Stimulated activated effector memory CD8-positive, alpha-beta T cell treated with anti-CD3 and anti-CD28 coated beads, Interleukin-12 subunit alpha, Interleukin-12 subunit beta, amount 100 ng/mL, for 72 hours (primary cell): ENCODE measurements around the gene FXYD7.

Source experiments
- ATAC-seq: fragments of 150-1000 bp; cut with Tn5 transposase; 2 replicates; pipeline ENCODE4 v1.10.0; 2021
- DNase-seq, 2 donors: peaks; one replicate each; pipeline ENCODE4 v3.0.0; 2021 to 2022; ENCODE audit warnings: low spot score in 2 of 2
- H3K27ac Mint-ChIP-seq: one replicate; pipeline ENCODE4 v1.8.0; 2022; ENCODE audit warnings: mild to moderate bottlenecking, mixed read lengths
- H3K36me3 Mint-ChIP-seq: one replicate; pipeline ENCODE4 v1.8.0; 2022; ENCODE audit warnings: mild to moderate bottlenecking, mixed read lengths
- H3K4me1 Mint-ChIP-seq: one replicate; pipeline ENCODE4 v1.8.0; 2022; ENCODE audit warnings: mixed read lengths
- H3K4me3 Mint-ChIP-seq: one replicate; pipeline ENCODE4 v1.8.0; 2022; ENCODE audit warnings: mild to moderate bottlenecking, mixed read lengths
- H3K9me3 Mint-ChIP-seq: one replicate; pipeline ENCODE4 v1.8.0; 2022; ENCODE audit warnings: mixed read lengths

Gene FXYD7

GRCh38 chr19:35202722-35203688 lies 60.0 kb downstream of the FXYD7 start:
- Mint-ChIP-seq H3K4me1 (peaks cover 51% of the 10 kb centered on the region), H3K27ac (peak overlapping the region; percentile 86), H3K9me3 (no peaks in the 10 kb centered on the region), H3K36me3 (no peaks in the 10 kb centered on the region), H3K4me3 (no peak overlapping the region)
- ATAC-seq (no peak), DNase-seq (no peak)
